ENCODE measurements around the gene EMP2. TPM values are rescaled to one million over a fixed set of nuclear protein-coding genes. Genes with fewer than 3 reads are reported as not detected.

Gene EMP2
- total RNA-seq, 1 experiment from 2014 or later, result 14.4 TPM

DNA sequence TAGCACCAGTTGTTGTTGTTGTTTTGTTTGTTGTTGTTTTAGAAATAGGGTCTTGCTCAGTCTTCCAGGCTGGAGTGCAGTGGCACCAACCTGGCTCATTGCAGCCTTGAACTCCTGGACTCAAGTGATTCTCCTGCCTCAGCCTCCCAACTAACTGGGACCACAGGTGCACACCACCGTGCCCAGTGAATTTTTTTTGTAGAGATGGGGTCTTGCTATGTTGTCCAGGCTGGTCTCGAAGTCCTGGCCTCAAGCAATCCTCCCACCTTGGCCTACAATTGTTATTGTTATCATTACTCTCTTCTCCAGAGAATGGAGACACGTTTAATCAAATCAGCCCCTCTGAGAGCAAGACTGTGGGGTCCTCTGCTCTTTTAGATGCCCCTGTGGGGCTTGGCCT lies 42.7 kb upstream of the EMP2 start:
- no peak overlapping the region for H2BK20ac ChIP-seq (ENCODE audit: low read depth, low read length, poor library complexity, severe bottlenecking)
- no peaks in the 10 kb centered on the region; a peak in 1 of 5 replicates for H3K9me3 Mint-ChIP-seq
- no peak for DNase-seq
- H3K23me2 ChIP-seq (ENCODE audit: insufficient read length, low read depth, low read length, poor library complexity, severe bottlenecking), result peaks cover 4% of the 10 kb centered on the region
- no peak overlapping the region for H2AK5ac ChIP-seq (ENCODE audit: insufficient read length, low read length)
- no peak overlapping the region for H2BK15ac ChIP-seq (ENCODE audit: low read depth, low read length)
- H3K79me1 ChIP-seq (ENCODE audit: insufficient read depth, low read depth, low read length, poor library complexity, severe bottlenecking), result no peaks in the 10 kb centered on the region
- H2BK5ac ChIP-seq (ENCODE audit: insufficient read length, low read length), result no peak overlapping the region
- TF ChIP-seq, protein P1, sequence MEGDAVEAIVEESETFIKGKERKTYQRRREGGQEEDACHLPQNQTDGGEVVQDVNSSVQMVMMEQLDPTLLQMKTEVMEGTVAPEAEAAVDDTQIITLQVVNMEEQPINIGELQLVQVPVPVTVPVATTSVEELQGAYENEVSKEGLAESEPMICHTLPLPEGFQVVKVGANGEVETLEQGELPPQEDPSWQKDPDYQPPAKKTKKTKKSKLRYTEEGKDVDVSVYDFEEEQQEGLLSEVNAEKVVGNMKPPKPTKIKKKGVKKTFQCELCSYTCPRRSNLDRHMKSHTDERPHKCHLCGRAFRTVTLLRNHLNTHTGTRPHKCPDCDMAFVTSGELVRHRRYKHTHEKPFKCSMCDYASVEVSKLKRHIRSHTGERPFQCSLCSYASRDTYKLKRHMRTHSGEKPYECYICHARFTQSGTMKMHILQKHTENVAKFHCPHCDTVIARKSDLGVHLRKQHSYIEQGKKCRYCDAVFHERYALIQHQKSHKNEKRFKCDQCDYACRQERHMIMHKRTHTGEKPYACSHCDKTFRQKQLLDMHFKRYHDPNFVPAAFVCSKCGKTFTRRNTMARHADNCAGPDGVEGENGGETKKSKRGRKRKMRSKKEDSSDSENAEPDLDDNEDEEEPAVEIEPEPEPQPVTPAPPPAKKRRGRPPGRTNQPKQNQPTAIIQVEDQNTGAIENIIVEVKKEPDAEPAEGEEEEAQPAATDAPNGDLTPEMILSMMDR (conservative IDR thresholded peaks at IDR 0.05), result no peak
- H4K20me1 ChIP-seq (ENCODE audit: control insufficient read depth, insufficient read depth, insufficient read length), result no peaks in the 10 kb centered on the region
- H3K4me3 Mint-ChIP-seq, result no peak overlapping the region
- no peak overlapping the region for H3K14ac ChIP-seq (ENCODE audit: insufficient read depth, low read length)
- H4K91ac ChIP-seq (ENCODE audit: insufficient read length, low read depth, low read length), result no peak overlapping the region
- no peaks in the 10 kb centered on the region for H3K9me3 ChIP-seq (ENCODE audit: control insufficient read depth, low read depth, low read length)
- no peak overlapping the region for H3T11ph ChIP-seq (ENCODE audit: low read length)
- no peaks in the 10 kb centered on the region for H3K27me3 ChIP-seq (ENCODE audit: insufficient read depth, low read length)
- no peak overlapping the region for H2BK120ac ChIP-seq (ENCODE audit: low read depth, low read length, poor library complexity, severe bottlenecking)
- H3K4me2 ChIP-seq (ENCODE audit: insufficient read depth, insufficient read length, low read length), result no peak overlapping the region
- no peak overlapping the region for H2AFZ ChIP-seq (ENCODE audit: low read length)
- no peaks in the 10 kb centered on the region; the same call in 1 of the 2 replicates for H3K27me3 Mint-ChIP-seq (ENCODE audit: low read depth)
- H3K36me3 Mint-ChIP-seq (ENCODE audit: insufficient read depth in 1 of 3, low read depth in 3 of 3), result no peaks in the 10 kb centered on the region
- no peak overlapping the region for H3K27ac ChIP-seq (ENCODE audit: insufficient read length, low read depth, low read length)
- no peak overlapping the region for H4K8ac ChIP-seq (replicated peaks; ENCODE audit: insufficient read length, low read depth, low read length)
- peaks cover 18 to 31% of the 10 kb centered on the region in 2 experiments for H3K4me1 Mint-ChIP-seq
- H4K5ac ChIP-seq (ENCODE audit: insufficient read length, low read depth, low read length), result no peak overlapping the region
- H3K4ac ChIP-seq (ENCODE audit: low read depth, low read length), result no peak overlapping the region
- WGBS (ENCODE audit: extremely low coverage, insufficient read length, low lambda C conversion rate), result no CpG with 5 or more reads among the region's 3 CpGs
- no peak overlapping the region for H3K9ac ChIP-seq (ENCODE audit: extremely low read depth, insufficient read length, low read length)
- no peak overlapping the region for H3K18ac ChIP-seq (ENCODE audit: insufficient read length, low read depth, low read length)
- H3K4me1 ChIP-seq (ENCODE audit: insufficient read depth, low read length), result peaks cover 1% of the 10 kb centered on the region; the same call in 1 of the 2 replicates
- H2BK12ac ChIP-seq (ENCODE audit: insufficient read length, low read depth, low read length), result no peak overlapping the region
- H3K56ac ChIP-seq (ENCODE audit: insufficient read length, low read depth, low read length), result no peak overlapping the region
- no peaks in the 10 kb centered on the region; the same call in 1 of the 2 replicates for H3K79me2 ChIP-seq (ENCODE audit: insufficient read depth, low read length)
- no peak overlapping the region for H3K27ac Mint-ChIP-seq
- no peak overlapping the region for H3K23ac ChIP-seq (ENCODE audit: insufficient read length, low read depth, low read length)

Data from H9 (cell line).